KMS-11 (cell line): ENCODE results near the gene FA2H.

Source experiments
- H2AFZ ChIP-seq: fragments of 200-600 bp; sonication (generic); 2 replicates; pipeline ENCODE4 v1.6.1; 2016; ENCODE audit warnings: antibody characterized with exemption, mixed run types, low read depth
- H3K27ac ChIP-seq: fragments of 200-600 bp; sonication (generic); 2 replicates; pipeline ENCODE4 v1.6.1; 2016; ENCODE audit warnings: mild to moderate bottlenecking, mixed run types
- H3K27me3 ChIP-seq: fragments of 200-600 bp; sonication (generic); 2 replicates; pipeline ENCODE4 v1.6.1; 2017; ENCODE audit warnings: mild to moderate bottlenecking, low read depth, mixed run types, moderate library complexity; ENCODE audit not compliant: insufficient read depth
- H3K36me3 ChIP-seq: fragments of 200-600 bp; sonication (generic); 2 replicates; pipeline ENCODE4 v1.6.1; 2017; ENCODE audit warnings: mild to moderate bottlenecking, mixed run types; ENCODE audit not compliant: insufficient read depth
- H3K4me1 ChIP-seq: fragments of 200-600 bp; sonication (generic); 2 replicates; pipeline ENCODE4 v1.6.1; 2016; ENCODE audit warnings: mild to moderate bottlenecking, low read depth, mixed run types; ENCODE audit not compliant: poor library complexity, severe bottlenecking
- H3K4me2 ChIP-seq: fragments of 200-600 bp; sonication (generic); 2 replicates; pipeline ENCODE4 v1.7.0; 2016; ENCODE audit warnings: mild to moderate bottlenecking, mixed run types
- H3K4me3 ChIP-seq: fragments of 200-600 bp; sonication (generic); IDR thresholded peaks from 2 replicates; pipeline ENCODE4 v1.6.1; 2017; ENCODE audit warnings: low read depth, low read length, mixed read lengths; ENCODE audit not compliant: insufficient read depth
- H3K79me2 ChIP-seq: fragments of 200-600 bp; sonication (generic); 2 replicates; pipeline ENCODE4 v1.6.1; 2016; ENCODE audit warnings: low read depth, mixed run types; ENCODE audit not compliant: insufficient read depth
- H3K9ac ChIP-seq: fragments of 200-600 bp; sonication (generic); 2 replicates; pipeline ENCODE4 v1.6.1; 2016; ENCODE audit warnings: mild to moderate bottlenecking, mixed run types
- H4K20me1 ChIP-seq: fragments of 200-600 bp; sonication (generic); 2 replicates; pipeline ENCODE4 v1.6.1; 2016; ENCODE audit warnings: mild to moderate bottlenecking, mixed run types; ENCODE audit not compliant: insufficient read depth
- TF ChIP-seq, protein P1 (sequence below): fragments of 200-600 bp; sonication (generic); conservative IDR thresholded peaks from 2 replicates; pipeline ENCODE4 v1.6.1; 2017; ENCODE audit warnings: low read depth, mild to moderate bottlenecking, antibody characterized with exemption, low read length, moderate library complexity, mixed read lengths

FA2H gene

DNA sequence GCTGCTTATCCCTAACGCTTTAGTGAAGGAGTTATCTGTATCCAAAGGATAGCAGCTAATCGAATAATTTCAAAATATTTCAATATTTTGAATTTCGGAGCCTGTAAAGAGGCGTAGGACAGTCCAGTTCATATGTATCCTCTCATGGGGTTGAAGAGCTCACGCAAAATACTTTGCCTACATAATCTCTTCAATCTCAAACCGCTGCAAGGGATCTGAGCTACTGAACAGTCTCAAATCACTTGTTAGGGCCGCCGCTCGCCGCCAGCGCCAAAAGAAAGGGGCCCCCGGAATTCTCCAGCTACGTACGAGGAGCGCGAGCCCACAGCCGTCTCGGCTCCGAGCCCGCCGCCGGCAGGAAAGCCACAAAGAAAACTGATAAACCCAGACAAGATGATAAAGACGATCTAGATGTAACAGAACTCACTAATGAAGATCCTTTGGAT is 107.3 kb downstream of the FA2H start:
- Histone ChIP-seq H3K79me2 (peaks cover 43% of the 10 kb centered on the region), H3K27me3 (no peaks in the 10 kb centered on the region), H2AFZ (peak overlapping the region; percentile 93), H3K4me2 (peak overlapping the region; percentile 93), H3K4me1 (peaks cover 18% of the 10 kb centered on the region), H4K20me1 (no peaks in the 10 kb centered on the region), H3K4me3 (no peak overlapping the region), H3K36me3 (peaks cover 6% of the 10 kb centered on the region; the same call in 1 of the 2 replicates), H3K27ac (peak overlapping the region; percentile 80), H3K9ac (peak overlapping the region; percentile 97)
- TF ChIP-seq, protein P1, sequence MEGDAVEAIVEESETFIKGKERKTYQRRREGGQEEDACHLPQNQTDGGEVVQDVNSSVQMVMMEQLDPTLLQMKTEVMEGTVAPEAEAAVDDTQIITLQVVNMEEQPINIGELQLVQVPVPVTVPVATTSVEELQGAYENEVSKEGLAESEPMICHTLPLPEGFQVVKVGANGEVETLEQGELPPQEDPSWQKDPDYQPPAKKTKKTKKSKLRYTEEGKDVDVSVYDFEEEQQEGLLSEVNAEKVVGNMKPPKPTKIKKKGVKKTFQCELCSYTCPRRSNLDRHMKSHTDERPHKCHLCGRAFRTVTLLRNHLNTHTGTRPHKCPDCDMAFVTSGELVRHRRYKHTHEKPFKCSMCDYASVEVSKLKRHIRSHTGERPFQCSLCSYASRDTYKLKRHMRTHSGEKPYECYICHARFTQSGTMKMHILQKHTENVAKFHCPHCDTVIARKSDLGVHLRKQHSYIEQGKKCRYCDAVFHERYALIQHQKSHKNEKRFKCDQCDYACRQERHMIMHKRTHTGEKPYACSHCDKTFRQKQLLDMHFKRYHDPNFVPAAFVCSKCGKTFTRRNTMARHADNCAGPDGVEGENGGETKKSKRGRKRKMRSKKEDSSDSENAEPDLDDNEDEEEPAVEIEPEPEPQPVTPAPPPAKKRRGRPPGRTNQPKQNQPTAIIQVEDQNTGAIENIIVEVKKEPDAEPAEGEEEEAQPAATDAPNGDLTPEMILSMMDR = no peak

DNA sequence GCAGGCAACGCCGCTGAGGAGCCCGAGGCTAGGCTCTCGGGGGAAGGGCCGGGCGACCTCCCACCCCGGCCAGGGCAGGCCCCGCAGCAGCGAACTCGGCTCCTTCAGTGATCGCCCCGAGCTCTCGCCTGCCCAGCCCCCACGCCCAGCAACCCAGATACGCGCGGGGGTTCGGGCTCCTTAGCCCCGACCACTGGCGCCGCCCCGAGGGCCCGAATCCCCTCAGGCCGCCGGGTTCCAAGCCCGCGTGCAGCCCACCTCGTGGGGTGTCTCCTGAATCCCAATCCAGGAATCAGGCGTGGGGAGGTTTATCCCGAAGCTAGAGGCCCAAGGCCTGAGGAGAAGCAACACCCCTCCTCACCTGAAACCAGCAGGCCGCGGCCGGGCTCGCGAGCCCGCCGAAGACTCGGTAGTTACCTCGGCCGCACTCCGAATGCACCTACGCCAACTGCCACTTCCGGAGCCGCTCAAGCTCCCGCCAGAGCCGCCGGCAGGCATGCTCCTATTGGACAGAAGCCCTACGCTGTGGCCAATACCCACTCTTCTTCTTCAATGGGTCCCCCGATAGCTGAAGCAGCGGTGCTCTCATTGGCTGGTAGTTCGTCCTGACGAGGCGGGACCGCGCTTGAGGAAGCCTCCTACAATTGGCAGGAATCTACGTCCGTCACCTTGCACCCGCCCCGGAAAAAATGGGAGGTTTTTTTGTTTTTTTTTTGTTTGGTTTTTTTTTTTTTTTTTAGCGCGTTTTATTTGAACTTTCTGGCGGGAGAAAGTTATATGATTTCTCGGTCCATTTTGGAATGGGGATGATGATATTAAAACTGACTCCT is 108.0 kb downstream of the FA2H start, which contains the start of gene RFWD3:
Gene RFWD3, minus strand, starts transcription at position 453 of the 830 bp plus-strand sequence. CDS start 5,428 bp downstream, outside the sequence.
- Histone ChIP-seq H3K27ac (peak within 1 kb of the TSS; percentile 89), H3K4me3 (no peak within 1 kb of the TSS), H3K4me1 (peaks cover 21% of the 10 kb centered on the region), H3K79me2 (peaks cover 49% of the 10 kb centered on the region), H4K20me1 (no peaks in the 10 kb centered on the region), H3K9ac (peak within 1 kb of the TSS; percentile 97), H3K4me2 (peak within 1 kb of the TSS; percentile 93), H2AFZ (peak within 1 kb of the TSS; percentile 93), H3K27me3 (no peaks in the 10 kb centered on the region), H3K36me3 (peaks cover 10% of the 10 kb centered on the region; the same call in 1 of the 2 replicates)
- TF ChIP-seq, protein P1 = no peak

DNA sequence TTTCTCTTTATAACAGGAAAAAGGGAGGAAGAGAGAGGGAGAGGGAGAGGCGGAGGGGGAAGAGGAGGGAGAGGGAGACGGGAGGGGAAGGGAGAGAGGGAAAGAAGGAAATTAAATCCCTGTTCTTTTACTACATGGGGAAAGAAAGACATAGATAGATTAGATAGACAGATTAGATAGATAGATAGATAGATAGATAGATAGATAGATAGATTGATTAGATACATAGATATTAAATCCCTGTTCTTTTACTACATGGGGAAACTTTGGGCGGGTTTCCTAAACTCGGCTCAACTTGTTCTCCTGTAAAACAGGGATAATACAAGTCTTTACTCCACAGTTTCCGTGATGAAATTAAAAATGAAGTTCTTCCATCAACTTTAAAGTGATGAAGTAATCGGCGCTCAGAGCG is 108.6 kb downstream of the FA2H start:
- peak overlapping the region; percentile 50; the same call in 1 of the 2 replicates for H2AFZ ChIP-seq
- H3K36me3 ChIP-seq = peaks cover 10% of the 10 kb centered on the region; the same call in 1 of the 2 replicates

More for the DNA sequence above, 108.6 kb downstream of the FA2H start:
- Histone ChIP-seq H3K27me3 (no peaks in the 10 kb centered on the region), H3K9ac (peak overlapping the region; percentile 97), H4K20me1 (no peaks in the 10 kb centered on the region), H3K79me2 (peaks cover 56% of the 10 kb centered on the region), H3K4me3 (no peak overlapping the region), H3K4me2 (peak overlapping the region; percentile 83), H3K27ac (peak overlapping the region; percentile 89), H3K4me1 (peaks cover 26% of the 10 kb centered on the region)
- TF ChIP-seq, protein P1 = no peak
